ENCODE measurements around the gene TTLL13.

Gene TTLL13

GRCh38 chr15:90209591-90209990, 39.8 kb upstream of the TTLL13 start:
- Histone ChIP-seq H3K9me3 (ENCODE audit: insufficient read depth, low read length) (no peaks in the 10 kb centered on the region), H3K4me1 (ENCODE audit: low read length) (peaks cover 7% of the 10 kb centered on the region), H3K9ac (ENCODE audit: low read length) (no peak overlapping the region), H3K79me2 (ENCODE audit: low read length) (no peaks in the 10 kb centered on the region), H3K4me3 (ENCODE audit: low read length) (no peak overlapping the region), H3K36me3 (replicated peaks; ENCODE audit: low read depth, low read length) (no peaks in the 10 kb centered on the region), H3K27me3 (ENCODE audit: low read depth, low read length) (no peaks in the 10 kb centered on the region), H2AFZ (ENCODE audit: low read depth, low read length) (no peak overlapping the region), H4K20me1 (ENCODE audit: insufficient read depth, low read length) (no peaks in the 10 kb centered on the region), H3K27ac (ENCODE audit: low read length) (no peak overlapping the region), H3K4me2 (ENCODE audit: low read length) (peak overlapping the region; percentile 31; the same call in 1 of the 2 replicates)
- TF ChIP-seq EZH2phosphoT487 (IDR thresholded peaks at IDR 0.05; ENCODE audit: low read depth) = no peak
- no peak for TF ChIP-seq CTCF (IDR thresholded peaks at IDR 0.05; ENCODE audit: low read depth, low read length)

- no peaks in the 10 kb centered on the region for H3K9me3 ChIP-seq (ENCODE audit: insufficient read depth, low read length)
- H4K20me1 ChIP-seq (ENCODE audit: insufficient read depth, low read length) = no peaks in the 10 kb centered on the region
- H3K4me2 ChIP-seq (ENCODE audit: low read length) = no peak overlapping the region
- no peaks in the 10 kb centered on the region for H3K36me3 ChIP-seq (replicated peaks; ENCODE audit: low read depth, low read length)
- H3K27me3 ChIP-seq (ENCODE audit: low read depth, low read length) = no peaks in the 10 kb centered on the region
- no peak overlapping the region for H2AFZ ChIP-seq (ENCODE audit: low read depth, low read length)
- H3K27ac ChIP-seq (ENCODE audit: low read length) = no peak overlapping the region
- peaks cover 7% of the 10 kb centered on the region for H3K4me1 ChIP-seq (ENCODE audit: low read length)
- H3K9ac ChIP-seq (ENCODE audit: low read length) = no peak overlapping the region
- no peak overlapping the region for H3K4me3 ChIP-seq (ENCODE audit: low read length)
- no peak for TF ChIP-seq EZH2phosphoT487 (IDR thresholded peaks at IDR 0.05; ENCODE audit: low read depth)
- TF ChIP-seq CTCF (IDR thresholded peaks at IDR 0.05; ENCODE audit: low read depth, low read length) = no peak
- H3K79me2 ChIP-seq (ENCODE audit: low read length) = no peaks in the 10 kb centered on the region
These were observed 38.8 kb upstream of the TTLL13 start for GRCh38 chr15:90210593-90210992.

- H3K4me1 ChIP-seq (ENCODE audit: low read length) = peaks cover 7% of the 10 kb centered on the region
- H3K27me3 ChIP-seq (ENCODE audit: low read depth, low read length) = no peaks in the 10 kb centered on the region
- no peak overlapping the region for H3K4me2 ChIP-seq (ENCODE audit: low read length)
- no peaks in the 10 kb centered on the region for H3K9me3 ChIP-seq (ENCODE audit: insufficient read depth, low read length)
- TF ChIP-seq CTCF (IDR thresholded peaks at IDR 0.05; ENCODE audit: low read depth, low read length) = no peak
- TF ChIP-seq EZH2phosphoT487 (IDR thresholded peaks at IDR 0.05; ENCODE audit: low read depth) = no peak
- no peak overlapping the region for H3K9ac ChIP-seq (ENCODE audit: low read length)
- H3K79me2 ChIP-seq (ENCODE audit: low read length) = no peaks in the 10 kb centered on the region
- H2AFZ ChIP-seq (ENCODE audit: low read depth, low read length) = no peak overlapping the region
- no peaks in the 10 kb centered on the region for H4K20me1 ChIP-seq (ENCODE audit: insufficient read depth, low read length)
- no peaks in the 10 kb centered on the region for H3K36me3 ChIP-seq (replicated peaks; ENCODE audit: low read depth, low read length)
- no peak overlapping the region for H3K27ac ChIP-seq (ENCODE audit: low read length)
- H3K4me3 ChIP-seq (ENCODE audit: low read length) = no peak overlapping the region
These were observed 38.3 kb upstream of the TTLL13 start for GRCh38 chr15:90211009-90211408.

- H3K9me3 ChIP-seq (ENCODE audit: insufficient read depth, low read length) = no peaks in the 10 kb centered on the region
- no peak overlapping the region for H3K4me2 ChIP-seq (ENCODE audit: low read length)
- no peak overlapping the region for H2AFZ ChIP-seq (ENCODE audit: low read depth, low read length)
- H3K4me3 ChIP-seq (ENCODE audit: low read length) = no peak overlapping the region
- H3K9ac ChIP-seq (ENCODE audit: low read length) = no peak overlapping the region
- no peaks in the 10 kb centered on the region for H3K36me3 ChIP-seq (replicated peaks; ENCODE audit: low read depth, low read length)
- no peaks in the 10 kb centered on the region for H4K20me1 ChIP-seq (ENCODE audit: insufficient read depth, low read length)
- H3K4me1 ChIP-seq (ENCODE audit: low read length) = peaks cover 7% of the 10 kb centered on the region
- H3K27me3 ChIP-seq (ENCODE audit: low read depth, low read length) = no peaks in the 10 kb centered on the region
- H3K27ac ChIP-seq (ENCODE audit: low read length) = no peak overlapping the region
- no peaks in the 10 kb centered on the region for H3K79me2 ChIP-seq (ENCODE audit: low read length)
- TF ChIP-seq CTCF (IDR thresholded peaks at IDR 0.05; ENCODE audit: low read depth, low read length) (no peak), EZH2phosphoT487 (IDR thresholded peaks at IDR 0.05; ENCODE audit: low read depth) (no peak)
These were observed 37.8 kb upstream of the TTLL13 start for GRCh38 chr15:90211440-90212143.

All from OCI-LY3 (cell line).